HCT116 (cell line): ENCODE data around the gene LRRC32. TPM values are rescaled to one million over a fixed set of nuclear protein-coding genes. Genes with fewer than 3 reads are reported as not detected.

Source experiments
- ATAC-seq: fragments of 200-7000 bp; cut with Tn5 transposase; 2 replicates; pipeline ENCODE4 v1.9.1; 2020; ENCODE audit warnings: mild to moderate bottlenecking, moderate library complexity
- BruUV-seq: library from RNA; stranded (reverse); fragments of 400-500 nt; replicated peaks from 2 replicates; lab custom pipeline; 2021; lab: Mats Ljungman, UMichigan
- CTCF ChIA-PET: fragments of 300-600 bp; sonication (Branson Sonifier 250); formaldehyde crosslinking; loops from one replicate; lab custom pipeline; 2021; ENCODE audit warnings: antibody characterized with exemption; lab: Charles Lee
- POLR2A ChIA-PET: fragments of 300-600, 350-600 bp; sonication (Branson Sonifier 250); formaldehyde crosslinking; loops from one replicate; lab custom pipeline; 2021; ENCODE audit warnings: antibody characterized with exemption; lab: Charles Lee
- RAD21 ChIA-PET, 2 experiments: fragments of 300-600 bp; sonication (Branson Sonifier 250); formaldehyde crosslinking; loops; one replicate each; lab custom pipeline; 2023; ENCODE audit warnings: low total read pairs in 2 of 2; ENCODE audit not compliant: uncharacterized antibody in 2 of 2, unreplicated experiment in 2 of 2, low non-redundant PET in 1 of 2; lab: Charles Lee
- DNase-seq: peaks from one replicate; pipeline ENCODE4 v3.0.0-alpha.2; 2010; ENCODE audit warnings: low read depth, low spot score
- H2AFZ ChIP-seq: fragments of 200-600 bp; shearing (Covaris generic), sonication (generic); 2 replicates; pipeline ENCODE4 v1.6.1; 2017; ENCODE audit warnings: low read depth, mixed run types, mixed read lengths, antibody characterized with exemption, low read length; ENCODE audit not compliant: poor library complexity, severe bottlenecking
- H3K27ac ChIP-seq: 2 replicates; pipeline ENCODE4 v1.5.1; 2012; ENCODE audit warnings: low read depth, low read length
- H3K27me3 ChIP-seq: fragments of 200-600 bp; sonication (generic); 2 replicates; pipeline ENCODE4 v1.6.1; 2016; ENCODE audit warnings: mixed run types, low read length, mixed read lengths; ENCODE audit not compliant: insufficient read depth
- H3K36me3 ChIP-seq, 2 experiments: fragments of 200-500 bp in 1 of 2; fragments of 200-600 bp in 1 of 2; sonication (Bioruptor generic) in 1 of 2; sonication (generic) in 1 of 2; 2 replicates each; pipeline versions ENCODE4 v1.5.1 to v1.6.1; 2014 to 2016; ENCODE audit warnings: low read length in 2 of 2, inconsistent platforms in 1 of 2, mixed read lengths in 1 of 2, mixed run types in 1 of 2; ENCODE audit not compliant: insufficient read depth in 2 of 2, control insufficient read depth in 1 of 2
- H3K4me1 ChIP-seq, 2 experiments: fragments of 200-600 bp in 1 of 2; sonication (generic) in 1 of 2; 2 replicates each; pipeline versions ENCODE4 v1.5.1 to v1.6.1; 2012 to 2017; ENCODE audit warnings: low read length in 2 of 2, inconsistent platforms in 1 of 2, mild to moderate bottlenecking in 1 of 2, mixed read lengths in 1 of 2, mixed run types in 1 of 2, moderate library complexity in 1 of 2; ENCODE audit not compliant: insufficient read depth in 2 of 2, control insufficient read depth in 1 of 2
- H3K4me2 ChIP-seq: fragments of 200-600 bp; sonication (generic); 2 replicates; pipeline ENCODE4 v1.6.1; 2017; ENCODE audit warnings: mixed run types, low read length, mixed read lengths
- H3K4me3 ChIP-seq, 2 experiments: fragments of 200-600 bp in 1 of 2; sonication (generic) in 1 of 2; replicated peaks in 1 of 2; 2 replicates each; pipeline ENCODE4 v1.5.1; 2011 to 2016; ENCODE audit warnings: low read length in 2 of 2, control low read depth in 1 of 2, low read depth in 1 of 2, mild to moderate bottlenecking in 1 of 2, mixed read lengths in 1 of 2, mixed run types in 1 of 2
- H3K79me2 ChIP-seq: fragments of 200-600 bp; sonication (generic); 2 replicates; pipeline ENCODE4 v1.6.1; 2017; ENCODE audit warnings: mild to moderate bottlenecking, mixed run types, low read length, moderate library complexity, mixed read lengths; ENCODE audit not compliant: insufficient read depth
- H3K9ac ChIP-seq: fragments of 200-600 bp; sonication (generic); 2 replicates; pipeline ENCODE4 v1.6.1; 2016; ENCODE audit warnings: low read length, mixed read lengths
- H3K9me2 ChIP-seq: fragments of 200-600 bp; sonication (generic), shearing (Covaris generic); 2 replicates; pipeline ENCODE4 v1.6.1; 2017; ENCODE audit warnings: mixed run types, mild to moderate bottlenecking, moderate library complexity; ENCODE audit not compliant: insufficient read depth
- H3K9me3 ChIP-seq, 2 experiments: fragments of 200-500 bp in 1 of 2; fragments of 200-600 bp in 1 of 2; sonication (Bioruptor generic) in 1 of 2; sonication (generic) in 1 of 2; 2 replicates each; pipeline ENCODE4 v1.6.1; 2014 to 2017; ENCODE audit warnings: low read length in 2 of 2, mixed read lengths in 2 of 2, inconsistent platforms in 1 of 2, low read depth in 1 of 2, mild to moderate bottlenecking in 1 of 2, mixed run types in 1 of 2, moderate library complexity in 1 of 2; ENCODE audit not compliant: control insufficient read depth in 1 of 2, insufficient read depth in 1 of 2
- H4K20me1 ChIP-seq: fragments of 200-600 bp; sonication (generic), shearing (Covaris generic); 2 replicates; pipeline ENCODE4 v1.6.1; 2017; ENCODE audit warnings: mixed run types, mild to moderate bottlenecking, moderate library complexity; ENCODE audit not compliant: insufficient read depth
- ATF3 ChIP-seq: IDR thresholded peaks from 2 replicates; pipeline ENCODE4 v1.6.1; 2012
- CBX3 ChIP-seq: IDR thresholded peaks from 2 replicates; pipeline ENCODE4 v1.6.1; 2012; ENCODE audit warnings: low read depth
- CEBPB ChIP-seq: IDR thresholded peaks from 2 replicates; pipeline ENCODE4 v1.6.1; 2012; ENCODE audit warnings: low read depth
- CTCF ChIP-seq, 3 experiments: fragments of 200-600 bp in 1 of 3; sonication (generic) in 1 of 3; IDR thresholded peaks in 2 of 3; conservative IDR thresholded peaks in 1 of 3; 2 replicates each; pipeline ENCODE4 v1.5.1; 2012 to 2017; ENCODE audit warnings: low read depth in 2 of 3, low read length in 2 of 3, antibody characterized with exemption in 1 of 3, borderline replicate concordance in 1 of 3, control low read depth in 1 of 3, mild to moderate bottlenecking in 1 of 3, mixed read lengths in 1 of 3, mixed run types in 1 of 3, moderate library complexity in 1 of 3; ENCODE audit not compliant: insufficient read depth in 1 of 3
- EGR1 ChIP-seq: IDR thresholded peaks from 2 replicates; pipeline ENCODE4 v1.6.1; 2012; ENCODE audit warnings: low read depth
- ELF1 ChIP-seq: IDR thresholded peaks from 2 replicates; pipeline ENCODE4 v1.6.1; 2012; ENCODE audit warnings: low read depth, borderline replicate concordance
- EZH2 ChIP-seq: fragments of 200-600 bp; sonication (generic); IDR thresholded peaks from 2 replicates; pipeline ENCODE4 v1.6.1; 2017; ENCODE audit warnings: antibody characterized with exemption, mixed run types
- EZH2phosphoT487 ChIP-seq: fragments of 200-600 bp; IDR thresholded peaks from 2 replicates; pipeline ENCODE4 v1.6.1; 2018; ENCODE audit warnings: antibody characterized with exemption, borderline replicate concordance
- FOSL1 ChIP-seq: IDR thresholded peaks from 2 replicates; pipeline ENCODE4 v1.6.1; 2012; ENCODE audit warnings: low read depth
- JUND ChIP-seq: IDR thresholded peaks from 2 replicates; pipeline ENCODE4 v1.6.1; 2012
- MAX ChIP-seq: IDR thresholded peaks from 2 replicates; pipeline ENCODE4 v1.6.1; 2012
- RAD21 ChIP-seq: IDR thresholded peaks from 2 replicates; pipeline ENCODE4 v1.6.1; 2012; ENCODE audit warnings: low read depth, mild to moderate bottlenecking
- SIN3A ChIP-seq: IDR thresholded peaks from 2 replicates; pipeline ENCODE4 v1.6.1; 2012; ENCODE audit warnings: low read depth
- SRF ChIP-seq: IDR thresholded peaks from 2 replicates; pipeline ENCODE4 v1.6.1; 2012; ENCODE audit warnings: low read depth
- YY1 ChIP-seq: IDR thresholded peaks from 2 replicates; pipeline ENCODE4 v1.6.1; 2011; ENCODE audit warnings: low read length, low read depth, moderate library complexity, mild to moderate bottlenecking; ENCODE audit not compliant: insufficient replicate concordance; ENCODE audit errors: extremely low read depth
- ZBTB33 ChIP-seq: IDR thresholded peaks from 2 replicates; pipeline ENCODE4 v1.6.1; 2011; ENCODE audit warnings: mild to moderate bottlenecking, low read length, moderate library complexity; ENCODE audit not compliant: insufficient replicate concordance; ENCODE audit errors: extremely low read depth
- intact Hi-C: fragments of 100-400 bp; cut with micrococcal nuclease; formaldehyde crosslinking; loops from 2 replicates; pipeline ENCODE4 v1.10.0; 2022
- total RNA-seq: library from RNA; stranded (reverse); gene quantifications from one replicate; pipeline ENCODE4 v1.2.1, GENCODE V29; 2021; ENCODE audit not compliant: unreplicated experiment

Gene LRRC32
- total RNA-seq, 1 experiment from 2014 or later = 0.54 TPM

- TF ChIP-seq CTCF (IDR thresholded peaks at IDR 0.05 in 2 of 3, conservative IDR thresholded peaks at IDR 0.05 in 1 of 3; ENCODE audit: borderline replicate concordance in 1 of 3, insufficient read depth in 1 of 3, low read depth in 2 of 3, low read length in 2 of 3) (no peak), YY1 (no peak)
- TF ChIP-seq, all 23 proteins: peak for 0
Observed at GRCh38 chr11:76610371-76610770, 60.2 kb downstream of the LRRC32 start (continued).

GRCh38 chr11:76609736-76610370 lies 60.7 kb downstream of the LRRC32 start:
- TF ChIP-seq EZH2phosphoT487 = no peak
- no peak for TF ChIP-seq MAX
- no peak for TF ChIP-seq CEBPB
- no peak for TF ChIP-seq ATF3
- no peak for TF ChIP-seq SIN3A
- no peak for TF ChIP-seq CTCF (IDR thresholded peaks at IDR 0.05 in 2 of 3, conservative IDR thresholded peaks at IDR 0.05 in 1 of 3; ENCODE audit: borderline replicate concordance in 1 of 3, insufficient read depth in 1 of 3, low read depth in 2 of 3, low read length in 2 of 3)
- TF ChIP-seq RAD21 = no peak
- no peak for TF ChIP-seq JUND
- TF ChIP-seq EGR1 = no peak
- TF ChIP-seq EZH2 = no peak
- no peak for TF ChIP-seq ZBTB33
- TF ChIP-seq CBX3 = no peak
- no peak for TF ChIP-seq SRF
- no peak for TF ChIP-seq ELF1
- TF ChIP-seq FOSL1 = no peak
- TF ChIP-seq, all 23 proteins: peak for 0
- CTCF ChIA-PET = no interaction called here

More at GRCh38 chr11:76609736-76610370, 60.7 kb downstream of the LRRC32 start:
- Histone ChIP-seq H3K4me2 (no peak overlapping the region), H3K36me3 (no peaks in the 10 kb centered on the region), H4K20me1 (no peaks in the 10 kb centered on the region), H3K79me2 (no peaks in the 10 kb centered on the region), H2AFZ (no peak overlapping the region), H3K4me3 (no peak overlapping the region), H3K4me1 (no peaks in the 10 kb centered on the region), H3K9ac (no peak overlapping the region), H3K9me2 (no peaks in the 10 kb centered on the region), H3K27ac (no peak overlapping the region), H3K9me3 (no peaks in the 10 kb centered on the region), H3K27me3 (no peaks in the 10 kb centered on the region)
- DNase-seq (no peak), ATAC-seq (no peak)
- BruUV-seq = no TSS peak
- ChIA-PET RAD21 (no interaction called here), POLR2A (no interaction called here)
- intact Hi-C loops = no loop called here
